Measurements from ENCODE around the gene SLC13A2.

Gene SLC13A2

GRCh38 chr17:28470914-28471366 lies 2.5 kb upstream of the SLC13A2 start:
- no peak for DNase-seq

GRCh38 chr17:28471531-28472342 lies 1.7 kb upstream of the SLC13A2 start:
- DNase-seq = no peak

- DNase-seq = no peak
Observed at GRCh38 chr17:28472871-28473497, 460 bp upstream of the SLC13A2 start.

GRCh38 chr17:28474111-28474531 lies 677 bp downstream of the SLC13A2 start:
- no peak for DNase-seq

- DNase-seq = no peak
Observed at GRCh38 chr17:28475151-28475900, 1.9 kb downstream of the SLC13A2 start.

GRCh38 chr17:28476076-28476865 lies 2.8 kb downstream of the SLC13A2 start:
- no peak for DNase-seq

- no peak for DNase-seq
Observed at GRCh38 chr17:28477928-28478327, 4.5 kb downstream of the SLC13A2 start.

- no peak for DNase-seq
Observed at GRCh38 chr17:28478712-28479615, 5.5 kb downstream of the SLC13A2 start.

- no peak for DNase-seq
Observed at GRCh38 chr17:28480278-28480677, 6.8 kb downstream of the SLC13A2 start.

- no peak for DNase-seq
Observed at GRCh38 chr17:28480799-28481571, 7.5 kb downstream of the SLC13A2 start.

GRCh38 chr17:28482551-28483199 lies 9.2 kb downstream of the SLC13A2 start:
- DNase-seq = no peak

- DNase-seq = no peak
Observed at GRCh38 chr17:28484296-28484695, 10.9 kb downstream of the SLC13A2 start.

GRCh38 chr17:28485049-28485448 lies 11.6 kb downstream of the SLC13A2 start:
- no peak for DNase-seq

- DNase-seq = no peak
Observed at GRCh38 chr17:28487881-28488532, 14.6 kb downstream of the SLC13A2 start.

- no peak for DNase-seq
Observed at GRCh38 chr17:28488533-28489276, 15.3 kb downstream of the SLC13A2 start.

- no peak for DNase-seq
Observed at GRCh38 chr17:28491286-28491685, 17.8 kb downstream of the SLC13A2 start.

- no peak for DNase-seq
Observed at GRCh38 chr17:28491860-28492259, 18.4 kb downstream of the SLC13A2 start.
